Glomerular visceral epithelial cell (primary cell): Measurements from ENCODE around the gene ENTPD3.

Source experiments
- DNase-seq: peaks from one replicate; pipeline ENCODE4 v3.0.0-alpha.2; 2016; ENCODE audit errors: extremely low spot score

Gene ENTPD3, protein sequence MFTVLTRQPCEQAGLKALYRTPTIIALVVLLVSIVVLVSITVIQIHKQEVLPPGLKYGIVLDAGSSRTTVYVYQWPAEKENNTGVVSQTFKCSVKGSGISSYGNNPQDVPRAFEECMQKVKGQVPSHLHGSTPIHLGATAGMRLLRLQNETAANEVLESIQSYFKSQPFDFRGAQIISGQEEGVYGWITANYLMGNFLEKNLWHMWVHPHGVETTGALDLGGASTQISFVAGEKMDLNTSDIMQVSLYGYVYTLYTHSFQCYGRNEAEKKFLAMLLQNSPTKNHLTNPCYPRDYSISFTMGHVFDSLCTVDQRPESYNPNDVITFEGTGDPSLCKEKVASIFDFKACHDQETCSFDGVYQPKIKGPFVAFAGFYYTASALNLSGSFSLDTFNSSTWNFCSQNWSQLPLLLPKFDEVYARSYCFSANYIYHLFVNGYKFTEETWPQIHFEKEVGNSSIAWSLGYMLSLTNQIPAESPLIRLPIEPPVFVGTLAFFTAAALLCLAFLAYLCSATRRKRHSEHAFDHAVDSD

GRCh38 chr3:40387001-40387894 is at the start of gene ENTPD3:
ENTPD3 (plus strand) TSS chr3:40387184; CDS start chr3:40388058, 874 bp downstream.
- peak; percentile 6 for DNase-seq

- no peak for DNase-seq
Measured at GRCh38 chr3:40339871-40340270, 47.1 kb upstream of the ENTPD3 start.

DNA sequence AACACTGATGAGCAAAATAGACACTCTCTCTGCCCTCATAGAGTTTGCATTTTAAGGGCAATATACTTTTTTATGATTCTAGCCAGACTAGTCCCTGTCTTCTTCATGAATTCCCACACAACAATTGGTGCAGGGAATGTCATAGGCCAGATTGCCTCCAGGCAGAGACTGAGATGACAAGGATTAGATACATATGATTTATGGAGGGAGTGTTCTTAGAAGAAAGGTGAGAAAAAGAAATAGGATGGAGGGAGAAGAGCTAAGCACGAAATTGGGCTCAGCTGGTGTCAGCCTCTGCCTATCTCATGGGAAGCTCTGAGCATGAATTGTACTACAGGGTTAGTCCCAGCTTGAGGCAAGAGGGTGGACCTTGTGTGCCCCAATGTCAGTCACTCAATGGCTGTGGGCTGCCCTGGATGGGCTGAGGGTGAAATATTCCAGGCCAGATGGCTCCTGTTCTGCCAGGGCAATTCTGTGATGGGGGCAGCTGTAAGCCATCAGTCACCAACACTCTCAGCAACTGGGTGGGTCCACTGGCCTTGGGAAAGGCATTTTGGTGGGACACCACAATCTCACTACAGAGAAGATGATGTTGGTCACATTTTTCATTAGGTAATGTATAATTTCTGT is 46.3 kb upstream of the ENTPD3 start:
- DNase-seq: no peak

DNA sequence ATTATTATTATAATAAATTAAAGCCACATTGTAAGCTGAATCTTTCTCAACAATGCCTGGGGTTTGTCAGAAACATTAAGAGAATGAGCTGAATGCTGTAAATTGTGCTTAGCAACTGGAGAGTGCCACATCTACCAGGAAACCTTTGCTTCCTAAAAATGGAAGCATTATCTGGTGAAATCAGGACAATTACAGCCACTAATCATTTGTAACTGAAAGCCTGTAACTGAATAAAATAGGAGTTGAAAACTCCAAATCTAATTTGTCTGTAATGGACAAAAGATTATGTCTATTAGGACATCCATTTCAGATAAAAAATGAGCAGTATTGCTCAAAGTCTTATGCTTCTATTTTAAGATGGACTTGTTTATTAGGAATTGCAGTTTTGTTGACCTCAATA is 45.3 kb upstream of the ENTPD3 start:
- no peak for DNase-seq

DNA sequence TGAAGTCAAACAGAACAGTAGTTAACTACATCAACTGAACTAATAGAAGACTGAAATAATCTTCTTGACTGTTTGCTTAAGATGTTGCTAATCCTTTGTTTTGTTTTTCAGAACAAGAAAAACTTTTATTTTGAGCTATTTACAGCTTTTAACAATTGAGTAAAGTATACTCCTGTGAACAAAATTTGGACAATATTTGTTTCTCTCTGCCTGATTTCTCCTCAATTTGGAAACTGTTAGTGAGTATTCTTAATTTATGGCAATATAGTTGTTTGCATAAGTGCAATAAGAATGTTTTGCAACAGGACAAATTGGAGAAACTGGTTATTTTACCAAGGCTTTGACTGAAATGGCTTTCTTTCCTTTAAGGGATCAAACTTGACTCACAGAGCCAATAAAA is 36.5 kb upstream of the ENTPD3 start:
- DNase-seq: no peak

DNA sequence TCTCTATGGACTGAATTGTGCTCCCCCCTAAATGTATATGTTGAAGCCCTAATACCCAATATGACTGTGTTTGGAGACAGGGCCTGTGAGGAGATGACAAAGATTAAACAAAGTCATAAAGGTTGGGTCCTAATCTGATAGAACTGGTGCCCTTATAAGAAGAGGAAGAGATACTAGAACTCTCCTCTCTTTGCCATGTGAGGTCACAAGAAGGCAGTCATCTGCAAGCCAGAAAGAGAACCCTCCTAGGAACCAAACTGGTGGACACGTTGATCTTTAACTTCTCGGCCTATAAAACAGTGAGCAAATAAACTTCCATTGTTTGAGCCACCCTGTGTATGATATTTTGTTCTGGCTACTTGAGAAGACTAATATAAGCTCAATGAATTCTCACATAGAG is 31.6 kb upstream of the ENTPD3 start:
- no peak for DNase-seq

DNA sequence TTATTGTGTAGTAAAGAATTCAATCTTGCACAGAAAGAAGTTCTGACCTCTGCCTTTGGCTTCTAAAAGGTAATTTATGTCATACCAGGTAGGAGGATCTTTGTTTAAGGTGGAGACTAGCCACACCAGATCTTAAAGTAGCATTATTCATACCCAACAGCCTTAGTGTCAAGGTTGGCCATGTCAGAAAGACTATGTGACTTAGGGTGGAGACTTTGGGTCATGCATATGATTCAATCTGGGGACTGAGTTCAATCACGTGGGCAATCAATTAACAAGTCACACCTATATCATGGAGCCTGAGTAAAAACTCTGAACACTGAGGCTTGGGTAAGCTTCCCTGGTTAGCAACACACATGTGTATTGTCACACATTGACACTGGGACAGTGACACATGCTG is 28.5 kb upstream of the ENTPD3 start:
- DNase-seq: no peak

- DNase-seq: no peak
Measured at GRCh38 chr3:40363674-40364073, 23.3 kb upstream of the ENTPD3 start.

DNA sequence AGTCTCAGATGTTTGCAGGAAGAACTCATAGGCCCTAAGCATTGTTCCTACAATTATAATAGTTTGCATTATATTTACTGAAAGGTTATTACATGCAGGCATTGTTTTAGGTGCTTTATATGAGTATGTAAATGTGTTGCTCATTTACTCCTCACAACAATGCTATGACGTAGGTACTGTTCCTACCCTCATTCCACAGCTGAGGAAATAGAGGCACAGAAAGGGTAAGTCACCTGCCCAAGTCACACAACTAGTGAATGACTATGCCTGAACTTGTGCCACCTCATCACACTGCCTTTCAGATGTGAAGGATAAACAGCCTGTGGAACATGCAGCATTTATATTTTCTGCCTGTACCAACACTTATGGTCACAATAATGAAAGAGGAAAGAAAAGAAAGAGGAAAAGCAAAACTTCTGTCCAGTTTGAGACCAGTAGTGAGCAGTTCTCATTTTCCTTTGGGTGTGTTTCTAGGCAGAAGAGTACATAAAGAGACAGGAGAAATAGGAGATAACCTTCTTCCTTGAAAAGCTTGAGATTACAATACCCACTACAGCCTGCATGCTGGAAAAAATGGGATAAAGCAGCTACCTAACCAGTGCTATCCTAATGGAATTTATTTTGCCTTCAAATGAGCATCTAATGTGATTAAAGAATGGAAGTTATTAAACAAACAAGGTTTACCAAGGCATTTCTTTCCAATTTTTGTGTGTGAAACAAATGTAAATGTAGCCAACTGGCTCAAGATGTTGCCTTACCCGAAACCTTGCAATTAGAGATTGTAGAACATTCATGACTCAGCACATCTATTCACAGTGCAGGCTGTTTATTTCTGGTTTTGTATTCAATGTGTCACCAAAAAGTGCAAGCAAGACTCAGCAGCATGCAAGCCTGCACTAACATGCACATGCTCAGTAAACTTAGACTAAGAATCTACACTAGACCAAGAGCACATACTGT is 20.5 kb upstream of the ENTPD3 start:
- DNase-seq: no peak

- DNase-seq: no peak
Measured at GRCh38 chr3:40369716-40370115, 17.3 kb upstream of the ENTPD3 start.

DNA sequence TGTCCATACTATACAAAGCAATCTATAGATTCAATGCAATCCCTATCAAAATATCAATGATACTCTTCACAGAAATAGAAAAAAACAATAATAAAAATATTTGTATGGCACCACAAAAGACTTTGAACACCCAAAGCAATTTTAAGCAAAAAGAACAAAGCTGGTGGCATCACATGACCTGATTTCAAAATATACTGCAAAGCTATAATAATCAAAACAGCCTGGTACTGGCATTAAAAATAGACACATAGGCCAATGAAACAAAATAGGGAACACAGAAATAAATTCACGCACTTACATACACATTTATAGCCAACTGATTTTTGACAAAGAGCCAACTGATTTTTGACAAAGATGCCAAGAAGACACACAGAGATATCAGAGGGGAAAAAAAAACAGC is 9.2 kb upstream of the ENTPD3 start:
- no peak for DNase-seq

DNA sequence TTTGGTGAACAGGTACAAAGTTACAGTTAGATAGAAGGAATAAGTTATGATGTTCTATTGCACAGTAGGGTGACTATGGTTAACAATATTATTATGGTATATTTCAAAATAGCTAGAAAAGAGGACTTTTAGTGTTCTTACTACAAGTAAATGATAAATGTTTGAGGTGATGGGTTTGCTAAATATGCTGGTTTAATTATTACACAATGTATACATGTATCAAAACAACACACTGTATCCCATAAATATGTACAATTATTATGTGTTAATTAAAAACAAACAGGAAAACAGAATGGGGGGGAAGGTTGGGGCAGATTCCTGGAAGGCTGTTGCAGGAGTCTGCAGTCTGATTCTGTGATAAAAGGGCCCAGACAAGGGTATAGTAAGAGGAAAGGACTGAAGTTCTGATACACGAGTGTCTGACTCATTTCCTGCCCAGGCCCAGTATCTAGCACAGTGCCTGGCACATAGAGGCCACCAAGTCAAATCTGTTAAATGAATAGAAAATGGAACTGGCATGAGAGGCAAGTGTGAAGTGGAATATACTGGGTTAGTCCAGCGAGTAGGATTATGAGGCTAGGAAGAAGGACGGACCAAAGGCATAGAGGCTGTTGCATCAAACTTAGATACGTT is 7.2 kb upstream of the ENTPD3 start:
- no peak for DNase-seq

DNA sequence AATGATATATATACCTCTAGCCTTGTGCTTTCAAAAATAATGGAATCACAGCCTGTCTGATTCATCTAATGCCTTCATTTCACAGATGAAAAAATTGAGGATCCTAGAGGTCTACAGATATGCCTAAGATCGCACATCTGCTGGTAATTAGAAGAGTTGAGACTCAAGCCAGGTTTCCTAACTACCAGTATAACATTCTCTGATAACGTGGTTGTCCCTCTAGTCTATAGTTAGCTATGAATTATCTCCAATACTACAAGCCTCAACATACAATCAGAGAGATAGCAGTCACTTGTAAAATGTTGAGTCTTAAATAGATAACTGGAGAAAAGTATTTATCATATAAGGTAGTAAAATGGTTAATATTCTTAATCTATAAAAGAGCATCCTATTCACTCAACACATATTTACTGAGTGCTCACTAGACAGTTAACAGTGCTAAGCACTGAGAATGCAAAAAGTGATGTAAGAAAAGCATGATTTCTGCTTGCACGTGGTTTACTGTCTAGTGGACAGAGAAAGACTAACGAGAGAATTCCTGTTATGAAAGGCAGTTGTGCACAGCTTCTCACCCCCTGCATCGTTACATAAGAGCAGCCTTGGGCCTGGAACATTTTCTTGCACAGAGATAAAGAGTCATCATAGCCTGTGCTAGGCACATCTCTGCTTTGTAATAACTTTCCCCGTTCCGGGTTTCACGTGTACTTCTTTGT is 4.9 kb upstream of the ENTPD3 start:
- DNase-seq: no peak

DNA sequence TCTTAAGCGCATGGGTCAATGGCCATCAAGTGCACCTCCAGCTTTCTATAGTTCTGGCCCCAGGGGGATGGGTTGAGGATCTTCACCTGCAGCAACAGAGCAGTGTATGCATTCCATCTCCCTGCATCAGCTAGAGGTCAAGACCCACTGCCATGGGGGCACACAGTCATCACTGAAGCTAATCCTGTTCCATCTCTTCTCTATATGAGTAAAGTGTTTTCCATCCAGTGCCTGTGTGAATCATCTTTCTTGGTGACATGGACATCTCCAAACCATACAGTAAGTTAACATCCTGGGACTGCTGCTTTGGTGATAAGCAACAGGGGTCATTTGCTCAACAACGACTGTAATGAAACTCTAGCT is 4.4 kb upstream of the ENTPD3 start:
- DNase-seq: no peak

DNA sequence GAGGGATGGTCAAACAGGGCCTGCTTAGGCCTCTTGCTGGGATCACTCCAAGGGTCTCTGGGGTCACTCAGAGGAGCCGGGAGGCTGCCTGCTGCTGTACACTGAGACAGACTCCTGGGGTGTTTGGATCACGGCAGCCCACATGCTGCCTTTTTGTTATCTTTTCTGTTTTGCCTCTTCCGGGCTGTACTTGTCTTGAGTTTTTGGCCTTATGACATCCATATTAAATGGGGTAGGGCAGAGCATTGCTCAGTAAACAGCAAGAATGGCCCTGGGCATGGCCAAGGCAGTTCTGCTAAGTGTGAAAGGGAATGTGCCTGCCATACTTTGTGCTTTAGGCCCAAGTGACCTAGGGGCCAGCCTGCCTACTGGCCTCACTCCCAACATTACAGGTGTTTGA is 771 bp upstream of the ENTPD3 start:
- DNase-seq: no peak

DNA sequence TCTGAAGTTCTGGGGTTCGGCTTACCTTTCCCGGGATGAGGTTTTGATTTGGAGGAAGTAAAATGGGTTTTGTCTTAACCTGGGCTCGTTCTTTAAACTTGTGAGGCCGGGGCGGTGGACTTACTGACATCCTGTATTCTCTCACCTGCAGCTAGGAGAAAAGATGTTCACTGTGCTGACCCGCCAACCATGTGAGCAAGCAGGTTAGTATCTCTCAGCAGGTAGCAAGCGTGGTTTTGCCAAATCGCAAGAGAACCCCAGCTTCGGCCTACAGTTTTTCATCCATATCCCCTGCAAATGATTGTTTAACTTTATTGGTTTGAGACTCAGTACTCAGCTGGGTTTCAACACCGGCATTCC is 891 bp downstream of the ENTPD3 start:
- DNase-seq: no peak

GRCh38 chr3:40396406-40396805 is 9.4 kb downstream of the ENTPD3 start:
- DNase-seq: no peak

DNA sequence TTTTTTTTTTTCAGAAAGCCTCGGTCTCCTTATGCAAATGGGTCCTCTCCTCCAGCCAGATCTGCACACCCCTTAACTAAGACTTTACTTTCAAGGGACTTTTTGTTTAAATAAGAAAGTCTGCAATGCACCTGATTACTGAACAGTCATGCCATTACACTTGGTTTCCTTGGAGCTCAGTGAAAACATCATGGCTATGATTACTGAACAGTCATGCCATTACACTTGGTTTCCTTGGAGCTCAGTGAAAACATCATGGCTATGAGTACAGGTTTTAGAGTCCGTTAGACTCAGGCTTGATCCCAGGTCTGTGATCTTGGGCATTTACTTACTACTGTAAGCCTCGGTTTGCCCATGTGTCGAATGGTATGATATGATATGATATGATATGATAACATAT is 10.1 kb downstream of the ENTPD3 start:
- DNase-seq: no peak

DNA sequence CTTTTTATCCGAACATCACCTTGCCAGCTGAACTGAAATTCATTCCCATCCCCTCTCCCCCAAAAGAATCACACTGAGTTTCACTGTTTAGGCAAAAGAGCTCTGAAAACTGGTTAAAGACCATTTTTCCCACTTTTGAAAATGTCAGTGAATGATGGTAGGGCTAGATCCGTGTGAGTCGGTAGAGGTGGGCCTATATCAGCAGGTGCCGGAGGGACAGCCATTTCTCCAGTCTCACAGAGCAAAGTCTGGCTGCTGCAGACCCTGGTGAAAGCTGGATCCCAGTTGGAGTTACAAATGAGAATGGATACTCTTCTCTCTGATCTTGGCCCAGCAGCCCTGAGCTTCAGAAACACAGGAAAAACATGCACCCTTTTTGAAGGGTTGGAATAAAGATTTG is 10.9 kb downstream of the ENTPD3 start:
- no peak for DNase-seq

- no peak for DNase-seq
Measured at GRCh38 chr3:40398346-40398745, 11.4 kb downstream of the ENTPD3 start.
